HepG2 (cell line): ENCODE results near the gene FAH. TPM values are rescaled to one million over a fixed set of nuclear protein-coding genes. Genes with fewer than 3 reads are reported as not detected.
A peak's percentile ranks its signal among the peaks of the same experiment; 100 is the strongest.

Source experiments
- ARHGAP35 ChIP-seq: sonication (generic); formaldehyde crosslinking; IDR thresholded peaks from 2 replicates; pipeline ENCODE4 v1.9.0; 2022; ENCODE audit warnings: mild to moderate bottlenecking, inconsistent platforms, moderate library complexity, missing genetic modification reagents, borderline replicate concordance
- ATF5 ChIP-seq: sonication (generic); formaldehyde crosslinking; IDR thresholded peaks from 2 replicates; pipeline ENCODE4 v1.4.0; 2020; ENCODE audit warnings: mild to moderate bottlenecking, low read depth, missing genetic modification reagents
- MAFG ChIP-seq: sonication (generic); formaldehyde crosslinking; IDR thresholded peaks from 2 replicates; pipeline ENCODE4 v1.5.1; 2020; ENCODE audit warnings: mild to moderate bottlenecking, missing genetic modification reagents
- MEIS2 ChIP-seq: sonication (generic); formaldehyde crosslinking; IDR thresholded peaks from 2 replicates; pipeline ENCODE4 v1.9.0; 2021; ENCODE audit warnings: mild to moderate bottlenecking, missing genetic modification reagents
- MIXL1 ChIP-seq: IDR thresholded peaks from 2 replicates; pipeline ENCODE4 v1.6.1; 2016
- MXD3 ChIP-seq: IDR thresholded peaks from 2 replicates; pipeline ENCODE4 v1.6.1; 2016; ENCODE audit warnings: mild to moderate bottlenecking, missing biosample characterization, missing genetic modification reagents
- MYNN ChIP-seq: sonication (generic); formaldehyde crosslinking; IDR thresholded peaks from 2 replicates; pipeline ENCODE4 v1.4.0; 2020; ENCODE audit warnings: mild to moderate bottlenecking, low read depth, missing genetic modification reagents
- REXO4 ChIP-seq: sonication (generic); formaldehyde crosslinking; IDR thresholded peaks from 2 replicates; pipeline ENCODE4 v1.8.0; 2022; ENCODE audit warnings: missing genetic modification reagents, mild to moderate bottlenecking, borderline replicate concordance
- SPEN ChIP-seq: sonication (generic); formaldehyde crosslinking; IDR thresholded peaks from 2 replicates; pipeline ENCODE4 v1.5.1; 2020; ENCODE audit warnings: low read depth, mild to moderate bottlenecking, missing genetic modification reagents
- SUZ12 ChIP-seq: fragments of 150-350 bp; IDR thresholded peaks from 2 replicates; pipeline ENCODE4 v1.6.1; 2014; ENCODE audit warnings: low read depth, low read length
- ZFX ChIP-seq: sonication (generic); formaldehyde crosslinking; IDR thresholded peaks from 2 replicates; pipeline ENCODE4 v1.4.0; 2020; ENCODE audit warnings: mild to moderate bottlenecking, low read depth, missing genetic modification reagents, moderate library complexity
- ZGPAT ChIP-seq: IDR thresholded peaks from 2 replicates; pipeline ENCODE4 v1.6.1; 2016; ENCODE audit warnings: mild to moderate bottlenecking
- ZNF33B ChIP-seq: sonication (generic); formaldehyde crosslinking; IDR thresholded peaks from 2 replicates; pipeline ENCODE4 v1.5.1; 2020; ENCODE audit warnings: mild to moderate bottlenecking, missing genetic modification reagents
- ZNF430 ChIP-seq: sonication (generic); formaldehyde crosslinking; IDR thresholded peaks from 2 replicates; pipeline ENCODE4 v1.9.0; 2021; ENCODE audit warnings: mild to moderate bottlenecking, missing genetic modification reagents
- ZNF672 ChIP-seq: sonication (generic); formaldehyde crosslinking; IDR thresholded peaks from 2 replicates; pipeline ENCODE4 v1.8.1; 2022; ENCODE audit warnings: missing genetic modification reagents
- ZNF772 ChIP-seq: sonication (generic); formaldehyde crosslinking; IDR thresholded peaks from 2 replicates; pipeline ENCODE4 v1.5.0; 2020; ENCODE audit warnings: mild to moderate bottlenecking, missing genetic modification reagents
- polyA plus RNA-seq, 8 experiments: library from polyadenylated mRNA; depleted of rRNA in 3 of 8; stranded (reverse) in 7 of 8; unstranded in 1 of 8; fragments of >200 nt; fragmentation: Illumina TruSeq in 4 of 8; extraction: Trizol in 4 of 8; gene quantifications; 2 replicates each; pipeline versions ENCODE4 v1.2.1 to v1.2.3, GENCODE V29; 2011 to 2016; ENCODE audit warnings: low read depth in 4 of 8, missing spikeins in 1 of 8, mixed read lengths in 1 of 8; ENCODE audit not compliant: insufficient read depth in 1 of 8
- total RNA-seq, 5 experiments: library from RNA; depleted of rRNA; stranded (reverse); fragments of >200 nt; fragmentation: Illumina TruSeq; extraction: Trizol; gene quantifications; 2 replicates each; pipeline ENCODE4 v1.2.3, GENCODE V29; 2016; ENCODE audit warnings: low read depth in 1 of 5
- TF ChIP-seq, protein P1 (sequence below): sonication (generic); formaldehyde crosslinking; IDR thresholded peaks from 2 replicates; pipeline ENCODE4 v1.8.1; 2023; ENCODE audit warnings: mild to moderate bottlenecking, moderate library complexity, missing genetic modification reagents
- TF ChIP-seq, protein P2 (sequence below): sonication (generic); formaldehyde crosslinking; IDR thresholded peaks from 2 replicates; pipeline ENCODE4 v1.5.0; 2020; ENCODE audit warnings: missing genetic modification reagents

The FAH gene
- total and polyA plus RNA-seq, 2 of the 13 experiments (the other 11 are each of a cell fraction or from before 2014, with no cell fraction given) = 36.6 to 75.0 TPM

DNA sequence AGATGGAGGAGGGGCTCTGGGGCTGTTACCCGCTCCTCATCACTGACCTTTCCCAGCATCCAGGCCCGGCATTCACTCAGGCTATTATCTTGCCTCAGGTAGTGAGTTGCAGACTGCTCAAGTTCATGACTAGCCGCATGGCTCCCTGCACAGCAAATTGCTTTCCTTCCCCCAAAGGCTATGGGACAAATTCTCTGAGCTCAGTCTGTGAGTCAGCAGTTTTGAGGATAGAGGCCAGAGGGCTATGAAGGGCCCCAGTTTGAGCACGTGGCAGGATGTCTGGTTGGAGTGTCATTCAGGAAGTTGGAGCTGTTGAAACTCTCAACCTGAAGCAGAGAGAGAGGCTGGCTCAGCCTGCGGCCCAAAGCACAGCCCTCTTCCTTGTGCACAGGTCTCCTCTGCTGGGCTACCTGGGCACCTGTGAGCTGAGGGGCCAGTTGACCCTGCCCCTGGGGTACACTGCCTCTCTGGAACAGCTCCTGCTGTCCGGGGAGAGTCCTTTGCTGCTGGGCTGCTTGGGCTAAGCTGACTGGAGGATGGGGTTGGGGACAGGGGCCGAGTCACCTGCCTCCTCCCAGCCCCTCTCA is 7.9 kb downstream of the FAH start (continued):
- TF ChIP-seq MXD3 (peak; percentile 73), MYNN (CRISPR knock-in tag) (no peak), MAFG (peak; percentile 98), MIXL1 (CRISPR knock-in tag) (0 out of 2 replicates have a peak, but pooled peaks have one; percentile 37), ARHGAP35 (CRISPR knock-in tag) (no peak; the same call in 1 of the 2 replicates), MEIS2 (peak; percentile 70), ZGPAT (CRISPR knock-in tag) (peak; percentile 88), REXO4 (CRISPR knock-in tag) (no peak), ATF5 (CRISPR knock-in tag) (no peak), SPEN (peak; percentile 36; the same call in 1 of the 2 replicates), ZNF672 (no peak), SUZ12 (no peak), ZFX (CRISPR knock-in tag) (peak; percentile 70), ZNF430 (CRISPR knock-in tag) (0 out of 2 replicates have a peak, but pooled peaks have one; percentile 29), ZNF33B (CRISPR knock-in tag) (no peak), ZNF772 (CRISPR knock-in tag) (peak; percentile 45; the same call in 1 of the 2 replicates)
- TF ChIP-seq, protein P1, sequence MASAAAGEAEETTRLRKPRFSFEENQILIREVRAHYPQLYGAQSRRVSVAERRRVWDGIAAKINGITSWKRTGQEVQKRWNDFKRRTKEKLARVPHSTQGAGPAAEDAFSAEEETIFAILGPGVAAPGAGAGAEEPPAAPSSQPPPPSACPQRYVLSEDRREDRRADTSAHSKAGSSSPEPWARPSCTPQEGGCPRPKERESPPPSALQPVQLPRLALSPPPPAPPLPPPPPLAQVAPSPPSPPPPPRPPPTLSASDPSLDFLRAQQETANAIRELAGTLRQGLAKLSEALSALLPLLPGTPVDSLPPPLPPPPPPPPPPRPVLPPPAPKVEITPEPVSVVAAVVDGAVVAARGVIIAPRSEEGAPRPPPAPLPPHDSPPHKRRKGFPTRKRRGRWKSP = no peak
- TF ChIP-seq, protein P2, sequence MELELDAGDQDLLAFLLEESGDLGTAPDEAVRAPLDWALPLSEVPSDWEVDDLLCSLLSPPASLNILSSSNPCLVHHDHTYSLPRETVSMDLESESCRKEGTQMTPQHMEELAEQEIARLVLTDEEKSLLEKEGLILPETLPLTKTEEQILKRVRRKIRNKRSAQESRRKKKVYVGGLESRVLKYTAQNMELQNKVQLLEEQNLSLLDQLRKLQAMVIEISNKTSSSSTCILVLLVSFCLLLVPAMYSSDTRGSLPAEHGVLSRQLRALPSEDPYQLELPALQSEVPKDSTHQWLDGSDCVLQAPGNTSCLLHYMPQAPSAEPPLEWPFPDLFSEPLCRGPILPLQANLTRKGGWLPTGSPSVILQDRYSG (CRISPR knock-in tag) = no peak
